KOPT-K1 (cell line): Measurements from ENCODE around the gene SRBD1.

Source experiments
- H3K27ac ChIP-seq: fragments of 200-600 bp; sonication (generic); 2 replicates; pipeline ENCODE4 v1.5.1; 2016; ENCODE audit warnings: antibody characterized with exemption, mild to moderate bottlenecking, low read depth, low read length; ENCODE audit not compliant: poor library complexity, severe bottlenecking
- H3K36me3 ChIP-seq: fragments of 200-600 bp; sonication (generic); 2 replicates; pipeline ENCODE4 v1.5.1; 2017; ENCODE audit warnings: antibody characterized with exemption, mild to moderate bottlenecking, low read length, moderate library complexity; ENCODE audit not compliant: insufficient read depth
- H3K9me3 ChIP-seq: fragments of 200-600 bp; sonication (generic); 2 replicates; pipeline ENCODE4 v1.5.1; 2017; ENCODE audit warnings: antibody characterized with exemption, low read length, mild to moderate bottlenecking; ENCODE audit not compliant: insufficient read depth, poor library complexity, severe bottlenecking

The SRBD1 gene

DNA sequence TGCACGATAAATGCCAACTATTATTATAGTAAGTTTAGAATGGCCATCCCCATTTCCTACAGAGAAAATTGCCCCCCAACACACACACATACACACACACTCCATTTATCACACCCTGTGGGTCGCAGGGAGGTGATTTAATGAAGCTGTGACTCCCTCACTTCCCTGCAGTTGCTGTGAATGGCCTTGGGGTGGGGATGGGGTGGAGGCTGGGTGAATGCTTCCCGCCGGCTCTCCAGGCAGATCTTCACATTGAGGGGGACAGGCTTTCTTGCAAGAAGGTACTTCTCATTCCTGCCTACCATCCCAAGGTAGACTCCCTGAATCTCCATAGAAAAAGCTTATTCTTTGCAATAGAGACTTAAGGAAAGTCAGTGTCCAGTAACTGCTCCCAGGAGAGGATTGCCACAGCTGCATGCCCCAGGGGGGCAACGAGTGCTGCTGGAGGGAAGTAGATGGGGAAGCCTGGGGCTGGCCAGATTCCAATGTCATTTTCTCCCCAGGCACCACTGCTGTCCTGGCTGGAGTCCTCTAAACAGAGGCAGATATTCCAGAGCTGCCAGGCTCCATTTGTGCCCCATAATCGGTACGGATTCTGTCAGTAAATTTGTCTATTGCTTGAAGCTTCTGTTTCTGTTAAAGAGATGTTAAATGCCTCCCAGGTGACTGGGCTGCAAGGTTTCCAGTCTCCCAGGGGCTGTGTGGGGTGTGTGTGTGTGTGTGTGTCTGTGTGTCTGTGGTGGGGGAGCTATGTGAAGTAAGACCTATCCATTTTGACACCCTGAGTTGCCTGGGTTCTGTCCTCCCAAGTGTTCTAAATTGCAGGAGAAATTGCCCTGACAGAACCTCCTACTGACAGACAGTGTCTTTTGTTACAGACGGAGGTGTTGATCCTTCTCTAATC is 265.5 kb downstream of the SRBD1 start:
- Histone ChIP-seq H3K9me3 (no peaks in the 10 kb centered on the region), H3K27ac (no peak overlapping the region), H3K36me3 (no peaks in the 10 kb centered on the region)

DNA sequence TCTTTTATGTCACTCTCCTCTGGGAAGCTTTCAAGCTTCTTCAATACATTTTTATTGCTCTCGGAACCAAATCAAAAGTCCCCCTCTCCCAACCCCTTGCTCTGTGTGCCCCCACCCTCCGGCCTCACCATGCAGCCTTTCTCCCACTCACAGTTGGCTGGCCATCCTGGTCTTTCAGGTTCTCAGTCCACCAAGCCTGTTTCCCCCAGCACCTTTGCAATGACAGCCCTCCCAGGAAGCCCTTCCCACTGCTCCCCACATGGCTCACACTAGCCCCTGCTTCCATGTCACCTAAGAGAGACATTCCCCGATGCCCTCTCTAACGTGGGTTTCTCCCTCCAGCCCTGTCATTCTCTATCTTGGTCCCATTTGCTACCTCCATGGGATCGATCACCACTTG is 266.6 kb downstream of the SRBD1 start:
- no peaks in the 10 kb centered on the region for H3K9me3 ChIP-seq
- H3K27ac ChIP-seq = no peak overlapping the region
- no peaks in the 10 kb centered on the region for H3K36me3 ChIP-seq

DNA sequence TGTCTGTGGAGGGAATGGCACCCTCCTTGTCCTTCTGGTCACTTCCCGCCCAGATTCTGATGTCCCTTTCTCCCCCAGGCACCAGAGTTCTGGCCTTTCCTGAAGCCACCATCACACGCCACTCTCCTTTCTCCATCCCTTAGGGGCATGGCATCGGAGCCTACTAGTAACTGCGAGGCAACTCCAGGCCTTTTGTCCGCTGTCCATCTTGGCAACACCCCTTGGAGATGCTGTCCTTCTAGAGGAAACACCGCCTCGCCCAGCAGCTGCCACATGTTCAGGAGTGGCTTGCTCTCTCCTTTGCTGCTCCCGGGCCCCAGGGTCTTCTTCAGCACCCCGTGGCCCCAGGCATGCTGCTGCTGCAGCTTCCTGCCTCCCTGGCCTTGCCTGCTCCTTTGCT is 267.0 kb downstream of the SRBD1 start:
- no peaks in the 10 kb centered on the region for H3K36me3 ChIP-seq
- no peaks in the 10 kb centered on the region for H3K9me3 ChIP-seq
- H3K27ac ChIP-seq = no peak overlapping the region

DNA sequence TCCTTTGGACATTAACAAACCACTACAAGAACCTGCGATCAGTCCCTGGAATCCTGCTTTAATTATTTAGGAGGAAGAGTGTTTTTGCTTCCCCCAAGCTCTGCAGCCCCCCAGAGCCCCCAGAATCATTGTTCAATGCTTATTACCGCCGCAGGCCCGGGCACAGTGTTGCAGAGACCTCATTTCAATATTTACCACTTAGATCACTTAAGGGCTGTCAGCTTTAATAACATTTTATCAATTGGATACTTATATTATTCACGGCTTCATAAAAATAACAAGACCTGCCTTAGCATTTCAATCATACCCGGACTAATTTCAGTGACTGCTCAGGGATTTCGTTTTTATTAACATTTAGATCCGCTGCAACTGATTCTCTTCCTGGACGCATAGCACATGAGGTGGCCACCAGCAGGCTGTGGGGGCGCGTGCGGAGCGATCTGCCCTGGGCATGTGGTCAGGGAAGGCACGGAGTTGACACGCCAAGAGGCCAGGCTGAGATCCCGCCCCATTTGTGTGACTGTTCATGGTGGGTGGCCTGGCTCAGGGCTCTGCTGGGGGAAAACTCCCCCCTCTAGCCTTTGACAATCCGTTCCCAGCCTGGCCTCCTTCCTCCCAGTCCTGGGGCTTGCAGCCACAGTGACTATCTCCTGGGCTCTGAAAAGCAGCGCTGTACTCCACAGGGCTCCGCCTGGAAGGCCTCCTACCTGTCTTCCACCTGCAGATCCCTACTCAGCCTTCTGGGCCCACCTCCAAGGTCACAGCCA is 267.6 kb downstream of the SRBD1 start:
- no peaks in the 10 kb centered on the region for H3K9me3 ChIP-seq
- no peak overlapping the region for H3K27ac ChIP-seq
- H3K36me3 ChIP-seq = no peaks in the 10 kb centered on the region

DNA sequence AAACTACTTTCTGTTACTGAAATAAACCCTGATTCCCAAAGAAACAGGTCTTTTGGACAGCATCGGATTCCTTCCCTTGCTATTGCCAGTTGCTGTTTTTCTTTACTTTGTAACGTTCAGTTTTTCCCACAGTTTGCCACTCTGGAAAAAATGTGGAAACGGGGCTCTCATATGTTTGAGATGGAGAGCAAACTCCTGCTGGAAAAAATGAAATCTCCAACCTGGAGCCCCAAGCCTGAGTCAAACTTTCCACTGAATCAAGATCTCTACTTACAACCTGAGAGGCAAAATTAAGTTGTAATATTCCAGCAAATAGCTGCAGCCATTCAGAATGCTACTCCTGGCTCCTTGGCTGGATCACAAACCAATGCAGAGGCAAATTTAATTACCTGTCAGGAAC is 270.7 kb downstream of the SRBD1 start:
- no peaks in the 10 kb centered on the region for H3K9me3 ChIP-seq
- no peak overlapping the region for H3K27ac ChIP-seq
- H3K36me3 ChIP-seq = no peaks in the 10 kb centered on the region

DNA sequence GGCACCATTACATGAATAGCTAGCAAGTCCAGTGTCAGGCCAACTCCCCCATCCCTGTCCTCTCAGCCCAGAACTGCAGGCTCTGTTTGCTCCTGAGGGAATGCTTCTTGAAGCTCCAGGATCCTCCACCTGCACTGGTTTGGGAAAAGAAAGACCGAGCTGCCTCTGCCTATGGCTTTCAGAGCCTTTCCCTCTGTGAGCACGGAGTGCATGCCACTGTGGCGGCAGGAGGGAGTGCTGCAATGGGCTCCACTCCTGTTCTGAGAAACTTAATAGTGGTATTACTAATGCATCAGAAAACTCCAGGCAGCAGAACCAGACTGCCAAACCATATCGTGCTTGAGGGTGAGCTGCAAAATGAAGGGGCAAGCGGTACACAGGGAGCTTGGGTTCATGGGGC is 271.8 kb downstream of the SRBD1 start:
- Histone ChIP-seq H3K9me3 (no peaks in the 10 kb centered on the region), H3K27ac (no peak overlapping the region)

More for the DNA sequence above, 271.8 kb downstream of the SRBD1 start:
- H3K36me3 ChIP-seq = no peaks in the 10 kb centered on the region
